ENCODE data around the gene DNM2. TPM values are rescaled to one million over a fixed set of nuclear protein-coding genes. Genes with fewer than 3 reads are reported as not detected.

DNM2 gene
- total and polyA plus RNA-seq, 2 of the 13 experiments (the other 11 are each of a cell fraction or from before 2014, with no cell fraction given): 41.7 to 59.8 TPM

- TF ChIP-seq, protein P1, sequence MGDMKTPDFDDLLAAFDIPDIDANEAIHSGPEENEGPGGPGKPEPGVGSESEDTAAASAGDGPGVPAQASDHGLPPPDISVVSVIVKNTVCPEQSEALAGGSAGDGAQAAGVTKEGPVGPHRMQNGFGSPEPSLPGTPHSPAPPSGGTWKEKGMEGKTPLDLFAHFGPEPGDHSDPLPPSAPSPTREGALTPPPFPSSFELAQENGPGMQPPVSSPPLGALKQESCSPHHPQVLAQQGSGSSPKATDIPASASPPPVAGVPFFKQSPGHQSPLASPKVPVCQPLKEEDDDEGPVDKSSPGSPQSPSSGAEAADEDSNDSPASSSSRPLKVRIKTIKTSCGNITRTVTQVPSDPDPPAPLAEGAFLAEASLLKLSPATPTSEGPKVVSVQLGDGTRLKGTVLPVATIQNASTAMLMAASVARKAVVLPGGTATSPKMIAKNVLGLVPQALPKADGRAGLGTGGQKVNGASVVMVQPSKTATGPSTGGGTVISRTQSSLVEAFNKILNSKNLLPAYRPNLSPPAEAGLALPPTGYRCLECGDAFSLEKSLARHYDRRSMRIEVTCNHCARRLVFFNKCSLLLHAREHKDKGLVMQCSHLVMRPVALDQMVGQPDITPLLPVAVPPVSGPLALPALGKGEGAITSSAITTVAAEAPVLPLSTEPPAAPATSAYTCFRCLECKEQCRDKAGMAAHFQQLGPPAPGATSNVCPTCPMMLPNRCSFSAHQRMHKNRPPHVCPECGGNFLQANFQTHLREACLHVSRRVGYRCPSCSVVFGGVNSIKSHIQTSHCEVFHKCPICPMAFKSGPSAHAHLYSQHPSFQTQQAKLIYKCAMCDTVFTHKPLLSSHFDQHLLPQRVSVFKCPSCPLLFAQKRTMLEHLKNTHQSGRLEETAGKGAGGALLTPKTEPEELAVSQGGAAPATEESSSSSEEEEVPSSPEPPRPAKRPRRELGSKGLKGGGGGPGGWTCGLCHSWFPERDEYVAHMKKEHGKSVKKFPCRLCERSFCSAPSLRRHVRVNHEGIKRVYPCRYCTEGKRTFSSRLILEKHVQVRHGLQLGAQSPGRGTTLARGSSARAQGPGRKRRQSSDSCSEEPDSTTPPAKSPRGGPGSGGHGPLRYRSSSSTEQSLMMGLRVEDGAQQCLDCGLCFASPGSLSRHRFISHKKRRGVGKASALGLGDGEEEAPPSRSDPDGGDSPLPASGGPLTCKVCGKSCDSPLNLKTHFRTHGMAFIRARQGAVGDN (CRISPR knock-in tag; IDR thresholded peaks at IDR 0.05): peak; percentile 24; the same call in 1 of the 2 replicates
- TF ChIP-seq USF2 (IDR thresholded peaks at IDR 0.05; ENCODE audit: low read depth, low read length): no peak
- TF ChIP-seq USF2 (CRISPR knock-in tag; IDR thresholded peaks at IDR 0.05; ENCODE audit: borderline replicate concordance): no peak
- TF ChIP-seq ZBTB2 (CRISPR knock-in tag; IDR thresholded peaks at IDR 0.05; ENCODE audit: low read depth): peak; percentile 91
- no peak for TF ChIP-seq ZNF790 (CRISPR knock-in tag; IDR thresholded peaks at IDR 0.05; ENCODE audit: borderline replicate concordance)
- TF ChIP-seq SAP130 (CRISPR knock-in tag; IDR thresholded peaks at IDR 0.05; ENCODE audit: low read depth): peak; percentile 61; the same call in 1 of the 2 replicates
- TF ChIP-seq, protein P2, sequence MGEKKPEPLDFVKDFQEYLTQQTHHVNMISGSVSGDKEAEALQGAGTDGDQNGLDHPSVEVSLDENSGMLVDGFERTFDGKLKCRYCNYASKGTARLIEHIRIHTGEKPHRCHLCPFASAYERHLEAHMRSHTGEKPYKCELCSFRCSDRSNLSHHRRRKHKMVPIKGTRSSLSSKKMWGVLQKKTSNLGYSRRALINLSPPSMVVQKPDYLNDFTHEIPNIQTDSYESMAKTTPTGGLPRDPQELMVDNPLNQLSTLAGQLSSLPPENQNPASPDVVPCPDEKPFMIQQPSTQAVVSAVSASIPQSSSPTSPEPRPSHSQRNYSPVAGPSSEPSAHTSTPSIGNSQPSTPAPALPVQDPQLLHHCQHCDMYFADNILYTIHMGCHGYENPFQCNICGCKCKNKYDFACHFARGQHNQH (CRISPR knock-in tag; IDR thresholded peaks at IDR 0.05): peak; percentile 17; the same call in 1 of the 2 replicates
- TF ChIP-seq CREB1 (IDR thresholded peaks at IDR 0.05): peak; percentile 63; the same call in 1 of the 2 replicates
- TF ChIP-seq CREB1 (CRISPR knock-in tag; IDR thresholded peaks at IDR 0.05): no peak
- TF ChIP-seq ZNF350 (CRISPR knock-in tag; IDR thresholded peaks at IDR 0.05; ENCODE audit: borderline replicate concordance, low read depth): no peak
- 0 out of 2 replicates have a peak, but pooled peaks have one; percentile 31 for TF ChIP-seq ELF3 (CRISPR knock-in tag; IDR thresholded peaks at IDR 0.05)
- TF ChIP-seq PHF20 (CRISPR knock-in tag; IDR thresholded peaks at IDR 0.05): peak; percentile 43; the same call in 1 of the 2 replicates
- TF ChIP-seq RFX3 (CRISPR knock-in tag; IDR thresholded peaks at IDR 0.05): no peak
- TF ChIP-seq PLRG1 (conservative IDR thresholded peaks at IDR 0.05): no peak
- no peak for TF ChIP-seq MIXL1 (CRISPR knock-in tag; IDR thresholded peaks at IDR 0.05)
- no peak for TF ChIP-seq PRPF4 (IDR thresholded peaks at IDR 0.05; ENCODE audit: low read depth, low read length, poor library complexity, severe bottlenecking)
- TF ChIP-seq, protein P3, sequence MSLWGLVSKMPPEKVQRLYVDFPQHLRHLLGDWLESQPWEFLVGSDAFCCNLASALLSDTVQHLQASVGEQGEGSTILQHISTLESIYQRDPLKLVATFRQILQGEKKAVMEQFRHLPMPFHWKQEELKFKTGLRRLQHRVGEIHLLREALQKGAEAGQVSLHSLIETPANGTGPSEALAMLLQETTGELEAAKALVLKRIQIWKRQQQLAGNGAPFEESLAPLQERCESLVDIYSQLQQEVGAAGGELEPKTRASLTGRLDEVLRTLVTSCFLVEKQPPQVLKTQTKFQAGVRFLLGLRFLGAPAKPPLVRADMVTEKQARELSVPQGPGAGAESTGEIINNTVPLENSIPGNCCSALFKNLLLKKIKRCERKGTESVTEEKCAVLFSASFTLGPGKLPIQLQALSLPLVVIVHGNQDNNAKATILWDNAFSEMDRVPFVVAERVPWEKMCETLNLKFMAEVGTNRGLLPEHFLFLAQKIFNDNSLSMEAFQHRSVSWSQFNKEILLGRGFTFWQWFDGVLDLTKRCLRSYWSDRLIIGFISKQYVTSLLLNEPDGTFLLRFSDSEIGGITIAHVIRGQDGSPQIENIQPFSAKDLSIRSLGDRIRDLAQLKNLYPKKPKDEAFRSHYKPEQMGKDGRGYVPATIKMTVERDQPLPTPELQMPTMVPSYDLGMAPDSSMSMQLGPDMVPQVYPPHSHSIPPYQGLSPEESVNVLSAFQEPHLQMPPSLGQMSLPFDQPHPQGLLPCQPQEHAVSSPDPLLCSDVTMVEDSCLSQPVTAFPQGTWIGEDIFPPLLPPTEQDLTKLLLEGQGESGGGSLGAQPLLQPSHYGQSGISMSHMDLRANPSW (CRISPR knock-in tag; IDR thresholded peaks at IDR 0.05; ENCODE audit: borderline replicate concordance): no peak
These were observed 153.2 kb downstream of the DNM2 start, which contains the start of gene CARM1 (continued) for GRCh38 chr19:10870955-10871603.

Measured in HepG2 (cell line).